HG03064 (cell line): ENCODE results near the gene SH3BP5.

ENCODE experiments used
- ATAC-seq: cut with Tn5 transposase; IDR thresholded peaks from one replicate; pipeline ENCODE4 v1.9.1; 2021; ENCODE audit warnings: low read depth; ENCODE audit not compliant: unreplicated experiment

Gene SH3BP5

GRCh38 chr3:15261274-15261673, 71.1 kb downstream of the SH3BP5 start:
- no peak for ATAC-seq

GRCh38 chr3:15260531-15260930, 71.9 kb downstream of the SH3BP5 start:
- ATAC-seq: no peak

GRCh38 chr3:15258720-15259119, 73.7 kb downstream of the SH3BP5 start:
- no peak for ATAC-seq

DNA sequence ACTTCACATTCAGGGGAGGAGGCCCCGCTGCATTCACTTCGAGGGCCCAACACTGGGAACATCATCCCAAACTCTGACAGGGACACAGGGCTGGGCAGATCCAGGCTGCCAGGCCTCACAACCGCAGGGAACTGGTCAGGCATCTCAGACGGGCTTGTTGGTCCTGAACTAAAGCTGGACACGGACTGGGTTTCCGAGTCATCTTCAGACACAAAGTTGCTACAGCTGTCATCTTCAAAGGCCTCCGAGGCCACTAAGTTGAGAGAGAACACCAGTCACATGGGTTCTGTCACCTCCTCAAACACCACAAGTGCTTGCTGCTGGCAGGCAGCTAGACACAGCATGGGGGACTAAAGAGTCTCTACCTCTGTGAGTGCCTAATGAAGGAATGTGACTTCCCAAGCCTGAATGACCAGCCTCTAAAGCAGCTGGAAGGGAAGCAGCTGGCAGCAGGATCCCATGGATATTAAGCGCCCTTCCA, 75.5 kb downstream of the SH3BP5 start:
- no peak for ATAC-seq

DNA sequence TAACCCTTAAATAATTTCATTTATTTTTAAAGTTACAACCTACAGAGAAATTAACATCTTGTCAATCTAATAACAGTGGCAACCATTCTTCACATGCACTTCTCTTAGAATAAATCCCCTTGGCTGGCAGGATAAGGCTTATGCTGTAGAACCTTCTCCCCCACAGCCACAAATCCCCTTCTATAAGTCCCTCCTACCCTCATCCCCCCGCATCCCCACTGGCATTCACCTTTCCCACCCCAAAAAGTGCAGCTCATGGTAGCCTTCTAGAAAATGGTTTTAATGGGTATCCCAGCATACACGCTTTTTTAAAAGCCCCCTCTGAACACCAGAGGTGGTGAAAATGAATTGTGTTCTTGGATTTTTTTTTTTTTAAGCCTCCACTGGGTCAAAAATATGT, 77.2 kb downstream of the SH3BP5 start:
- ATAC-seq: no peak

DNA sequence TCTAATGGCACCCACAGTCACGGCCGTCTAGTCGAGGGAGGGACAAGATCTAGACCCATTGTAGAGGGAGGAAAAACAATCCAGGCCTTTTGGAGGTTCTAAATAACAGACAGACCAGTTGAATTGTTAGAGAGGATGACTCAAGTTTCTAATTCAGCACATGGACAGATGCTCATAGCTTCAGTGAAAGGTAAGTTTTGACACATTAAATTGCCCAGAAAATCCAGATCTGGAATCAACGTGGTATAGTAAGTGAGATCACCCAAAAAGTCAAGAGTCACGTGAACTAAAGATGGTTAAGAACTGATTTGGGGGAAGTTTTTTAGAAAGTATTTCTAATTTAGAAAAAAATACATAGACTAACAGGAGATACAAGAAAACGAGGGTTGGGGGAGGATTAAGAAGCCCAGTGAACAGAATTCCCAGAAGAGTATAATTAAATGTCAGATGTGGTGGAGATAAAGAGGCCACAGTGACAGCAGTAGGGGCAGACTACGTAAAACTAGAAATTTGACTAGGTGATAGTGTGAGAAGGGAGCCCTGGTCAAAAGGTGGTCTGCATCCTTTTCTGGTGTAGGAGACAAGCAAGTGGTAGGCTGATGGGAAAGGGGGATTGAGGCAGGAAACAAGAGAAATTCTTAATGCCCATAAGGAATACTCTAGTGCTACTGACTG, 79.2 kb downstream of the SH3BP5 start:
- no peak for ATAC-seq

DNA sequence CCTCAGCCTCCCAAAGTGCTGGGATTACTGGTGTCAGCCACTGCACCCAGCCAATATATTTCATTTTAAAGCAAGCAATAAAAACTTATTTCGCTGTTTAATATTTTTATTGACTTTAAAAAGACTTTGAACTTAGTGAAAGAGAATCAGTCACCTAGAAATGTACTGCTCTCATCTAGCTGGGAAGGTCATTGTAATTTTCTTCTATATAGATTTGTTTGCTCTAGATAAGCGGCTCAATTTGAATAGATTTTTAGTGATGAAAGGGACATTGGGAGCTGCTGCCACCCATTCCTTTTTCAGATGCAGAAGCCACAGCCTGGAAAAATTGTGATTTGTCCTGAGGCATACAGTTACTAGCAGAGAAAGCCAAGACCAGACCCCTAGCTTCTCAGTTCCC, 86.2 kb downstream of the SH3BP5 start:
- ATAC-seq: no peak

DNA sequence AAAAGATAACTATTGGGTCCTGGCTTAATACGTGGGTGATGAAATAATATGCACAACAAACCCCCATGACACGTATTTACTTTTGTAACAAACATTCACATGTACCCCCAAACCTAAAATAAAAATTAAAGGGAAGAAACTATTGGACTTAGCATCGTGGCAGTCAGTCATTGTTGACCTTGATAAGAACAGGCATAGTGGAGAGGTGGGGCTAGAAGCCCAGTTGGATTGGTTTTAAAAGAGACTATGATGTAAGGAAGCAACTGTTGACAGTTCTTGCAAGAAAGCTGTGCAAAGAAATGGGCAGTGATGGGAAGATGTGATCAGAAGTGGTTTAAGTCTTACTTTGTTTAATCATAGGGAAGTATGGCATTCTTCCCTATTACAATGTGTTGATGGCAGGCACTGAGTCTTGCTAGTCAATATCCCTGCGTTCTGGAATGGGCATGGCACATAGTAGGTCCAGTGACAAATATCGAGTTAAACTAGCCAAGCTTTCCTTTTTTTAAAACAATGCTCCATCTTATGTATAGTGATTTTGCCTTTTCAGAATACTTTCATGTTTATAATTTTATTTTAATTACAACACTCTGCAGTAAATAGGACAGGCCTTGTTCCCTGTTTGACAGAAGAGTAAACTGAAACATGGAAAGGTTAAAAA, 88.4 kb downstream of the SH3BP5 start:
- ATAC-seq: no peak

GRCh38 chr3:15241341-15241740, 91.0 kb downstream of the SH3BP5 start:
- no peak for ATAC-seq

GRCh38 chr3:15229262-15229661, 103.1 kb downstream of the SH3BP5 start:
- no peak for ATAC-seq

DNA sequence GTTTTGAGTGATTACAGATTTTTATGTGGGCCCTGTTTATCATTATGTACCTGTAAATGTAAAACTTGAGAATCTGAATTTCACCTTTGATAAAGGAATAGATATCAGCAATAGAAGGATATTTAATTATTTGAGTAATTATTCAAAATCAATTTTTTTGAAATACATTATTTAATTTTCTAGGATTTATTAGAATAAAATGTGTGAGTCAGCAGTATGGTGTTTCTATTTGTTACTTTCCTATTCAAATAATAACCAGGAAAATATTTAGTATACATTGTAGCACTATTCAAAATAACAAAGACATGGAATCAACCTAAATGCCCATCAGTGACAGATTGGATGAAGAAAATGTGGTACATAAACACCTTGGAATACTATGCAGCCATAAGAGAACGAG, 104.2 kb downstream of the SH3BP5 start:
- no peak for ATAC-seq

DNA sequence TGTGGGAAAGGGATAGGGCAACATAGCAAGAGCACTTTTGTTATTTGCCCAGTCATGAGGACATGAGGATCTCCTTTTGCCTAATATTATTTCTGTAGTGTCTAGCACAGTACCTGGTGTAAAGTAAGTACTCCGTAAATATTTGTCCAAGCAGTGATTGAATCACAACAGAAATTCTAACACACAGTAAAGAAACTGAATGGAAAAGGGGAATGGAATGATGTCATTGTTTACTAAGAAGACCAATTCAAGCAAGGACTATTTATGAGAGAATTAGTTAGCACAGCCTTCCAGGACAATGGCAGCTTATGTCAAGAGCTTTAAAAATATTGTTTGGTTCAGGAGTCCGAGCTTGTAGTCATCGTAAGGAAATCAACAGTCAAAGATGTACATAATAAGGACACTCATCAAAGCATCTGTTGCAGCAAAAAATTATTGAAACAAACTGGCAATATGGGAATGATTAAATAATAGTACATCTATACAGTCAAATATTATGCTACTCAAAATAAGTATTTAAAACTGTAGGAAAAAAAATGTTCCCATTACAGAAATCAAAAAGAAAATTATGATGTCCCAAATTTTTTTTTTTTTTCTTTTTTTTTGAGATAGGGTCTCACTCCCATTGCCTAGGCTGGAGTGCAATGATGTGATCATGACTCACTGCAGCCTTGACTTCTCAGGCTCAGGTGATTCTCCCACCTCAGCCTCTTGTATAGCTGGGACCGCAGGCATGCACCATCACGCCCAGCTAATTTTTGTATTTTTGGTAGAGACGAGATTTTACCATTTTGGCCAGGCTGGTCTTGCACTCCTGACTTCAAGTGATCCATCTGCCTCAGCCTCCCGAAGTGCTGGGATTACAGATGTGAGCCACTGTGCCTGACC, 108.5 kb downstream of the SH3BP5 start:
- ATAC-seq: no peak

- no peak for ATAC-seq
These were observed 110.7 kb downstream of the SH3BP5 start for GRCh38 chr3:15221574-15222217.

DNA sequence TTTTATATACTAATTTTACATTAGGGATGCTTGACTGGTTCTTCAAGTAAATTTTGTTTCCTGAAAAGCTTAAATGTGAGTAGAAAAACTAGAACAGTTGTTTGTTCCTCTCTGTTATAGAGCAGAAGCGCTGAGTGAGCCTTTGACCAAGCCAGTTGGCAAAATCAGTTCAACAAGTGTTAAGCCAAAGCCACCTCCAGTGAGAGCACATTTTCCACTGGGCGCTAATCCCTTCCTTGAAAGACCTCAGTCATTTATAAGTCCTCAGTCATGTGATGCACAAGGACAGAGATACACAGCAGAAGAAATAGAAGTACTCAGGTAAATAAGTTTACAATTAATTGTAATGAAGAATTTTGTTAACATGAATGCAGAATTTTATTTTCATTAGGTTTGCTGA, 111.7 kb downstream of the SH3BP5 start:
- no peak for ATAC-seq

GRCh38 chr3:15220056-15220455, 112.3 kb downstream of the SH3BP5 start:
- ATAC-seq: no peak

- no peak for ATAC-seq
These were observed 113.7 kb downstream of the SH3BP5 start for GRCh38 chr3:15218689-15219088.

DNA sequence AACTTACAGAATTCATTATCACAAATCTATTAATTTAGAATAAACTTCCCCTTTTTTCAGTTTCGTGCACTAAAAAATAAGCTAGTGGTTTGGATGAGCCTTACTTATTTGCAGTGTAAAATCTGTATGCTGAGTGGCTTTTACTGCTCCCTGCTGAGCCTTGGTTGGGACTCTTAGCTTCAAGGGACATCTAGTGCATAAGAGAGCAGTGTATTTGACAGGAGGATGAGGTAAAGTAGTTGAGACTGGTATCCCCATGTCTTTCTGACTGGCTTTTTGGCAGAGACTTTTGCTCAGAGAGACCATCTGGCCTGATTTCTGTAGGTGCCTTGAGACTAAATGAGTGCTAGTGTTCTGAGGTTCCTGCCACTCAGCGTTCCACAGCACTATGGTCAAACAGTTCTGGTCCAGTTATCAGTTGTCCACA, 114.5 kb downstream of the SH3BP5 start:
- no peak for ATAC-seq

DNA sequence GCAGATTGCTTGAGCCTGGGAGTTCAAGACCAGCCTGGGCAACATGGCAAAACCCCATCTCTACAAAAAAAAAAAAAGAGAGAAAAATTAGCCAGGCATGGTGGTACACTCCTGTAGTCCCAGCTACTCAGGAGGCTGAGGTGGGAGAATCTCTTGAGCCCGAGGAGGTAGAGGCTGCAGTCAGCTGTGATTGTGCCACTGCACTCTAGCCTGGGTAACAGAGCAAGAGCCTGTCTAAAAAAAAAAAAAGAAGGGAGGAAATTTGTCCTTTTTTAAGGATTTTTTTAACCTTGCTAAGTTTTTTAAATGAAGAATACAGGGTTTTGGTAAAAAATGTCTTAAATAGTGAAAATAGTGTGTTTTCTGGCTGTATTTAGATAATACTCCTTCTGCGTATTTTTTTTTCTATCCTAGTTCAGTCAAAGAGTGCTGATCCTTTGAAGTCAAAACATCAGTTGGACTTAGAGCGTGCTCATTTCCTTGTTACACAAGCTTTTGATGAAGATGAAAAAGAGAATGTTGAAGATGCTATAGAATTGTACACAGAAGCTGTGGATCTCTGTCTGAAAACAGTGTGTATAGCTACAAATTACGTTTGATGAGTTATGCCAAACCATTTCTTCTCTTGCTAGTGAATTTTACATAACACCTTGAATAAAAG, 115.2 kb downstream of the SH3BP5 start:
- ATAC-seq: no peak

DNA sequence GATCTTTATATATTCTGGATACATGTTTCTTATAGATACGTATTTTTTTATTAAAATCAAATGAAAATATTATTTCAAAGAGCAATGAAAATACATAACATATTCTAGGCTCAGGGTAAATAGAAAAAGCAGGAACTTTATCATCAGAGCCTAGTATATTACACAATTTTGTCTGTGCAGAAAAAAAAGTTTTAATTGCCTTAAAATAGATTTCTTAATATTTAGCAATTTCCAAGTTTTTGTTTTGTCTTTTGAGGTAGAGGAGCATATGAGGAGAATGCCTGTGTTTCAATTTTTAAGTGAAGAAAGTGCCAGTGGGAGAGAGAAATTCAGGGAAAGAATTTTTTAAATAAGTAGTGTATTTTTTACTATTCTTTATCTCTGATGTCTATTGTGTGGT, 115.9 kb downstream of the SH3BP5 start:
- ATAC-seq: no peak

GRCh38 chr3:15215996-15216395, 116.4 kb downstream of the SH3BP5 start:
- no peak for ATAC-seq
